Right lobe of liver (tissue), 6 donors: ENCODE data around the gene PDE4DIP. TPM values are rescaled to one million over a fixed set of nuclear protein-coding genes. Genes with fewer than 3 reads are reported as not detected.
"Not testable (repeated sequence)": the region's sequence is repeated elsewhere in the genome, so short reads cannot be mapped to it uniquely, and the experiment has no call there.

Experiments used
- ATAC-seq, 4 donors: fragments of 200-7000 bp; cut with Tn5 transposase; one replicate each; pipeline ENCODE4 v1.9.1; 2020; ENCODE audit warnings: mild to moderate bottlenecking in 4 of 4, moderate library complexity in 4 of 4
- DNase-seq, 3 donors: peaks; one replicate each; pipeline ENCODE4 v3.0.0-alpha.2; 2020
- H3K27ac ChIP-seq, 3 donors: fragments of 200-600 bp; one replicate each; pipeline ENCODE4 v1.8.0; 2022
- H3K27me3 ChIP-seq, 2 donors: fragments of 200-600 bp; one replicate each; pipeline ENCODE4 v1.8.0; 2022
- H3K36me3 ChIP-seq, 4 donors: fragments of 200-600 bp; sonication (generic) in 1 of 4; one replicate each; pipeline versions ENCODE4 v1.5.1 to v1.8.0; 2017 to 2022; ENCODE audit warnings: control low read depth in 1 of 4
- H3K4me1 ChIP-seq, 4 donors: fragments of 200-600 bp; sonication (generic) in 1 of 4; one replicate each; pipeline versions ENCODE4 v1.5.1 to v1.8.0; 2017 to 2022; ENCODE audit warnings: control low read depth in 1 of 4
- H3K4me3 ChIP-seq, 3 donors: fragments of 200-600 bp; one replicate each; pipeline ENCODE4 v1.8.0; 2022
- H3K9me3 ChIP-seq, 4 donors: fragments of 200-600 bp; sonication (generic) in 1 of 4; one replicate each; pipeline versions ENCODE4 v1.5.1 to v1.8.0; 2017 to 2022; ENCODE audit warnings: control low read depth in 1 of 4
- CTCF ChIP-seq, 4 donors: fragments of 200-600 bp in 3 of 4; fragments of 450-650 bp in 1 of 4; IDR thresholded peaks; one replicate each; pipeline versions ENCODE4 v1.5.1 to v1.8.0; 2016 to 2022; ENCODE audit warnings: antibody characterized with exemption in 4 of 4, mild to moderate bottlenecking in 2 of 4
- WGBS: methylation state at CpG from one replicate; pipeline ENCODE4 v1.1.6; 2018; ENCODE audit warnings: low coverage, low lambda C conversion rate; ENCODE audit not compliant: insufficient coverage; ENCODE audit errors: missing lambda C conversion rate; 5-methylcytosine and 5-hydroxymethylcytosine counted together
- intact Hi-C, 2 donors: fragments of 100-400 bp; cut with DNase I; formaldehyde crosslinking; loops; one replicate each; pipeline versions ENCODE4 v1.11.2 to v1.14.1; 2022
- total RNA-seq, 6 experiments: library from RNA; depleted of rRNA in 2 of 6; stranded (reverse); fragments of >200 nt in 2 of 6; fragmentation: NEBNext Ultra II Directional in 3 of 6; extraction: Animal tissue kit (Norgen Biotek cat#: 25700) in 3 of 6; gene quantifications; one replicate each; pipeline versions ENCODE4 v1.1.0 to v1.2.4, GENCODE V29; 2016 to 2023
- donor health status: DM: no; HTN: yes; CAD: no.
- donor health status: DM: no; HTN: no; CAD: no.
- donor health status: DM: no; HTN: no; CAD: no.
- donor health status: DM: no; HTN: yes; CAD: no.
- donor health status: DM: no; HTN: yes; CAD: no.

The PDE4DIP gene
- total RNA-seq, 6 experiments from 2014 or later = 36.3 to 129 (median 57.9) TPM

GRCh38 chr1:148953730-148954129 is 109.5 kb downstream of the PDE4DIP start:
- WGBS = 36% methylated on average over 6 of the region's 7 CpGs
- intact Hi-C loops = not testable (repeated sequence)

GRCh38 chr1:148958343-148958742 is 114.1 kb downstream of the PDE4DIP start:
- H3K36me3 ChIP-seq, intact Hi-C loops: not testable (repeated sequence)
- peak overlapping the region in 1 of 3 donors; percentile 24 for H3K27ac ChIP-seq

More at GRCh38 chr1:148953730-148954129, 109.5 kb downstream of the PDE4DIP start:
- not testable (repeated sequence) for DNase-seq, H3K9me3 ChIP-seq, H3K27me3 ChIP-seq, H3K4me1 ChIP-seq, H3K36me3 ChIP-seq
- H3K27ac ChIP-seq = peak overlapping the region in 2 of 3 donors; percentile 39 to 80
- peak in 1 of 4 donors; percentile 2 for ATAC-seq
- H3K4me3 ChIP-seq = peak overlapping the region; percentile 18 to 62 (median 49)

DNA sequence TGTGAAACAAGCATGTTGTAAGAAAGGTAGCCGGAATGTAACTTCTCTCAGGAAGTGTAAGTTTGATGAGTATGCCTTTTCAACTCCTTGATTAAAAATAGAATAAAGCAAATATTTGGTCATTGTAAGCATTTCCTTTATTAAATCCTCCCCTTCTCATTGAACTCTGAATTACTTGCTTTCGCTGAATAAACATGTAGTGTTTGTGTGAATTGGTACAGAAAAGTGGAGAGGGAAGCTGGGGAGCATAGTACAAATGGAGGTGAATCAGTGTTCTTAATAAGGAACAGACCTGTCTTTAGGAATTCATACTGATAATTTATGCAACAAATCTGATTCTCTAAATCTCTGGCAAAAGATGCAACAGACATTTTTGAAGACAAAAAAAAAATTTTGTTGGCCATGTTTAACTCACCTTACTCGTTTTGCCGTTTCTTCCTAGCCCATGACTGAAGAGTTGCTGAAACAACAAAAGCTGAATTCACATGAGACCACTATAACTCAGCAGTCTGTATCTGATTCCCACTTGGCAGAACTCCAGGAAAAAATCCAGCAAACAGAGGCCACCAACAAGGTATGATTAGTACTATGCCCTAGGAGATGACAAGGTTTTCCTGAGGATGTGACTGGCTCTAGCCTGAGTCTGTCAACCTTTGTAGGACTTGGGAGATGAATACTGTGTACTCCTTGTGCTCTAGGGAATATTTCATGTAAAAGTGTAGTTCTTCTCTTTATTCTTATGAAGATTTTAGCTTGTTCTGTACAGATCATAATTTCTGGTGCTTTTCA is 116.2 kb downstream of the PDE4DIP start:
- ATAC-seq = peak in 3 of 4 donors; percentile 24 to 37 (median 33)
- peak overlapping the region in 2 of 3 donors; percentile 21 to 51 for H3K27ac ChIP-seq
- H3K4me1 ChIP-seq, DNase-seq, H3K4me3 ChIP-seq, H3K36me3 ChIP-seq, H3K9me3 ChIP-seq, H3K27me3 ChIP-seq, intact Hi-C loops: not testable (repeated sequence)
- WGBS = 19% methylated on average over 1 of the region's 4 CpGs

More at GRCh38 chr1:148958343-148958742, 114.1 kb downstream of the PDE4DIP start:
- not testable (repeated sequence) for DNase-seq, H3K4me3 ChIP-seq, H3K4me1 ChIP-seq, H3K9me3 ChIP-seq, H3K27me3 ChIP-seq
- peak in 2 of 4 donors; percentile 17 to 27 for ATAC-seq

- H3K9me3 ChIP-seq, intact Hi-C loops, H3K36me3 ChIP-seq, DNase-seq, H3K27me3 ChIP-seq, H3K4me1 ChIP-seq: not testable (repeated sequence)
- WGBS = 20% methylated on average over 3 of the region's 6 CpGs
- peak overlapping the region in 1 of 3 donors; percentile 21 for H3K4me3 ChIP-seq
- peak; percentile 77 to 90 (median 85) for ATAC-seq
- peak overlapping the region in 2 of 3 donors; percentile 74 for H3K27ac ChIP-seq
These were observed 118.1 kb downstream of the PDE4DIP start for GRCh38 chr1:148962127-148962857.

- H3K27ac ChIP-seq, intact Hi-C loops, H3K9me3 ChIP-seq, H3K4me1 ChIP-seq, H3K27me3 ChIP-seq, DNase-seq, H3K4me3 ChIP-seq, H3K36me3 ChIP-seq: not testable (repeated sequence)
- 0% methylated on average over 1 of the region's 2 CpGs for WGBS
- TF ChIP-seq CTCF (IDR thresholded peaks at IDR 0.05) = peak in 1 of 4 donors; percentile 17
- ATAC-seq = peak; percentile 63 to 80 (median 72)
These were observed 121.9 kb downstream of the PDE4DIP start for GRCh38 chr1:148966084-148966483.

- intact Hi-C loops, ATAC-seq, H3K9me3 ChIP-seq, H3K4me1 ChIP-seq, H3K27ac ChIP-seq, H3K36me3 ChIP-seq, DNase-seq, H3K27me3 ChIP-seq, H3K4me3 ChIP-seq: not testable (repeated sequence)
- no CpG with 5 or more reads among the region's 2 CpGs for WGBS
These were observed 123.4 kb downstream of the PDE4DIP start for GRCh38 chr1:148967580-148967979.

DNA sequence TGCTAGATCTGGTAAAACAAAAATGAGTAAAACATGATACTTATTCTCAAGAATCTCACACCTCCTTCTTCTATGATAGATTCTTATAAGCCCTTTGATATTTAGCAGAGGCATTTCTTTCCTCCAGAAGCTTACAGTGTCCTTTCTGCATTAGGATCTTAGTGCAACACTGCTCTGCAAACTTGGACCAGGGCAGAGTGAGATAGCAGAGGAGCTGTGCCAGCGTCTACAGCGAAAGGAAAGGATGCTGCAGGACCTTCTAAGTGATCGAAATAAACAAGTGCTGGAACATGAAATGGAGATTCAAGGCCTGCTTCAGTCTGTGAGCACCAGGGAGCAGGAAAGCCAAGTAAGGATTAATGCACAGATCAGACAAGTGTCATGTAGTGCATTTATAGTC is 124.5 kb downstream of the PDE4DIP start:
- intact Hi-C loops, ATAC-seq, DNase-seq: not testable (repeated sequence)

GRCh38 chr1:148969126-148969525 is 124.9 kb downstream of the PDE4DIP start:
- H3K27ac ChIP-seq, H3K27me3 ChIP-seq, DNase-seq, H3K9me3 ChIP-seq, H3K4me3 ChIP-seq, H3K4me1 ChIP-seq, intact Hi-C loops, H3K36me3 ChIP-seq, ATAC-seq: not testable (repeated sequence)
- WGBS = 100% methylated on average over 1 of the region's 5 CpGs

More for the DNA sequence above, 124.5 kb downstream of the PDE4DIP start:
- not testable (repeated sequence) for H3K9me3 ChIP-seq, H3K36me3 ChIP-seq, H3K27ac ChIP-seq, H3K4me3 ChIP-seq, H3K4me1 ChIP-seq, H3K27me3 ChIP-seq
- WGBS = no CpG with 5 or more reads among the region's 3 CpGs

DNA sequence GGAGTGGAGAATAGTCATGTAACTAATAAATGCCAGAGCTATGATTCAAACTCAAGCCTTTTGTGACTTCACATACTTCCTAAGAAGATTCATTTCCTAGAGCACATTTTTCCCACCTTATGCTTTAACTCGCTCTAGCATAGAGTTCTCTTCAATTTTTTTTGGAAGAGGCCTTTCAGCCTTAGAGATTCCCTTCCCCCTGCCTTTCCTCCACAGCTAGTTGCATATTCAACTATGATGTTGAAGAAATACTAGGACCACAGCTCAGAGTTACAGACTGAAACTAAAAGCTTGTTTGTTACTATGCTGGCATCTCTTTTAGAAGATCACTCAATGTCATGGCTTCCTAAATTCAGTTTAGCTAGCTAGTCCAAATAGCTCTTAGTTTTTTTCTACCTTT is 131.2 kb downstream of the PDE4DIP start:
- H3K4me3 ChIP-seq, H3K27me3 ChIP-seq, ATAC-seq, H3K4me1 ChIP-seq, intact Hi-C loops, H3K27ac ChIP-seq, H3K9me3 ChIP-seq, DNase-seq: not testable (repeated sequence)
- WGBS = 92% methylated on average over 1 of the region's 1 CpG
- peaks cover 0 to 29% (median 18%) of the 10 kb centered on the region in 4 donors for H3K36me3 ChIP-seq

DNA sequence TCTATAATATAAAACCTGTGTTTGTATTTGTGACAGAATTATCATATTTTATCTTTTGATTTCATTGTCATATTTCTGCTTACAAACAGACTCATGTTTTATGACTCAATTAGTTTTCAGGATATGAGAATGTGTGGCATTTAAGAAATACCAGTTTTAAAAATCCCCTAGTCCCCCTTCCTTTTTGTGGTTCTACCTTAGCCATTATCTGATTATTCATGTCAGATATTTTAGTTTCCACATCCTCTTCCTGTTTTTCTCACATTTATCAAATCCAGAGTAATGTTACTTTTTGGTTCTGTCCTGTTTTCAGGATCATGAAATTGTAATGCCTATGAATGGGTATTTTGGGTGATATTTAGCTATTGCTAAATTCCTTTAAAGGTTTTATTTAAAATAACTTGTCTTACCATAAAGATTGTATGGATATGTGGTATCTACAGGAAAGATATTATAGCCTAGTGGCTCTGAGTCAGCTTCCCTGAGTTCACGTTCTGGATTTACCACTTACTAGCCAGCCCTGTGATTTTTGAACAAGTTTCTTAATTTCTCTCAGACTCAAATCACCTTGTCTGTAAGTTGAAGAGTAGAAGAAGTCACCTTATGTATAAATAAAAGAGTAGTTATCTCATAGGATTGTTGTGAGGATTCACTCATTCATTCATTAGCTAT is 131.8 kb downstream of the PDE4DIP start:
- H3K27me3 ChIP-seq, H3K4me3 ChIP-seq, H3K27ac ChIP-seq, ATAC-seq, H3K4me1 ChIP-seq, intact Hi-C loops, H3K9me3 ChIP-seq, DNase-seq: not testable (repeated sequence)
- peaks cover 0 to 35% (median 21%) of the 10 kb centered on the region in 4 donors for H3K36me3 ChIP-seq
- 59% methylated on average over 1 of the region's 1 CpG for WGBS
